ENCODE data around the gene SOS1. TPM values are rescaled to one million over a fixed set of nuclear protein-coding genes. Genes with fewer than 3 reads are reported as not detected.

SOS1 gene
- total and polyA plus RNA-seq, 2 of the 13 experiments (the other 11 are each of a cell fraction or from before 2014, with no cell fraction given), result 20.8 to 60.4 TPM

DNA sequence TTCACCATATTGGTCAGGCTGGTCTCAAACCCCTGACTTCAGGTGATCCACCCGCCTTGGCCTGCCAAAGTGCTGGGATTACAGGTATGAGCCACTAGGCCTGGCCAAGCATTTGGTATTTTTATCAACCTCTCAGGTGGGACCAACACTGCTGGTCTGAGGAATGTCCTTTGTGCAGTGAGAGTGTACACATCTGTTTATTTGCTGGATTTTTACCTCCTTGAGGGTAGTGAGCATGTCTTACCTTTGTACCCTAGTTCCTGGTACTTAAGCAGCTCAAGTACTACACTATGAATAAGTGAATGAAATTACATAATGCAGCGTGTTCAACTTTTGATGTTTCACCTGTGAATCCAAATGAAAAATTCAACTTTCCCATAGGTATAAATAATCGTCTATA, 29.8 kb downstream of the SOS1 start (continued):
- TF ChIP-seq, protein P1, sequence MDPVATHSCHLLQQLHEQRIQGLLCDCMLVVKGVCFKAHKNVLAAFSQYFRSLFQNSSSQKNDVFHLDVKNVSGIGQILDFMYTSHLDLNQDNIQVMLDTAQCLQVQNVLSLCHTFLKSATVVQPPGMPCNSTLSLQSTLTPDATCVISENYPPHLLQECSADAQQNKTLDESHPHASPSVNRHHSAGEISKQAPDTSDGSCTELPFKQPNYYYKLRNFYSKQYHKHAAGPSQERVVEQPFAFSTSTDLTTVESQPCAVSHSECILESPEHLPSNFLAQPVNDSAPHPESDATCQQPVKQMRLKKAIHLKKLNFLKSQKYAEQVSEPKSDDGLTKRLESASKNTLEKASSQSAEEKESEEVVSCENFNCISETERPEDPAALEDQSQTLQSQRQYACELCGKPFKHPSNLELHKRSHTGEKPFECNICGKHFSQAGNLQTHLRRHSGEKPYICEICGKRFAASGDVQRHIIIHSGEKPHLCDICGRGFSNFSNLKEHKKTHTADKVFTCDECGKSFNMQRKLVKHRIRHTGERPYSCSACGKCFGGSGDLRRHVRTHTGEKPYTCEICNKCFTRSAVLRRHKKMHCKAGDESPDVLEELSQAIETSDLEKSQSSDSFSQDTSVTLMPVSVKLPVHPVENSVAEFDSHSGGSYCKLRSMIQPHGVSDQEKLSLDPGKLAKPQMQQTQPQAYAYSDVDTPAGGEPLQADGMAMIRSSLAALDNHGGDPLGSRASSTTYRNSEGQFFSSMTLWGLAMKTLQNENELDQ (CRISPR knock-in tag; IDR thresholded peaks at IDR 0.05; ENCODE audit: borderline replicate concordance), result no peak

DNA sequence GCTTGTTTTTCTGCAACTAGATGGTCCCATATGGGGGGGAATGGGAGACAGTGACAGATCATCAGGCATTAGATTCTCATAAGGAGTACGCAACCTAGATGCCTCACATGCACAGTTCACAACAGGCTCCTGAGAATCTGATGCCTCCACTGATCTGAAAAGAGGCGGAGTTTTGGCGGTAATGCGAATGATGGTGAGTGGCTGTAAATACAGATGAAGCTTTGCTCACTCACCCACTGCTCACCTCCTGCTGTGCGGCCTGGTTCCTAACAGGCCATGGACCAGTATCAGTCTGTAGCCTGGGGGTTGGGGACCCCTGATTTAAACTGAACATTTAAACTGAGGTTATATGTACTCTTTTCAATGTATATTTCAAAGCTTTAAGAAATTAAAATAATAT, 40.7 kb downstream of the SOS1 start:
- Histone ChIP-seq H3K36me3 (replicated peaks in 1 of 2; ENCODE audit: control insufficient read depth in 1 of 2, insufficient read depth in 2 of 2, low read length in 2 of 2) (0 out of 5 replicates have a peak, but pooled peaks cover 0 to 7% of the 10 kb centered on the region in 2 experiments), H4K20me1 (ENCODE audit: insufficient read depth, low read length) (peaks cover 20% of the 10 kb centered on the region; the same call in 1 of the 2 replicates), H3K4me1 (ENCODE audit: insufficient read depth, low read length) (no peaks in the 10 kb centered on the region), H3K27me3 (ENCODE audit: control insufficient read depth in 1 of 2, insufficient read depth in 2 of 2, low read length in 2 of 2) (no peaks in the 10 kb centered on the region), H3K4me3 (replicated peaks in 1 of 3; ENCODE audit: insufficient read depth in 1 of 3, low read depth in 2 of 3, low read length in 3 of 3) (no peak overlapping the region), H3K27ac (ENCODE audit: extremely low read length, insufficient read depth, low read length) (no peak overlapping the region), H2AFZ (ENCODE audit: low read length) (no peak overlapping the region), H3K4me2 (ENCODE audit: low read depth, low read length) (no peak overlapping the region), H3K79me2 (ENCODE audit: insufficient read depth, low read length) (peaks cover 86% of the 10 kb centered on the region), H3K9ac (ENCODE audit: insufficient read depth, low read depth, low read length) (no peak overlapping the region), H3K9me3 (ENCODE audit: low read length) (no peaks in the 10 kb centered on the region)
- in situ Hi-C loops (cut with HindIII; ENCODE audit: extremely low pct_ligation_motif_present, low pct_unique_long_range_greater_than_20kb) (no loop called here), intact Hi-C loops (cut with micrococcal nuclease; ENCODE audit: unreplicated experiment) (no loop called here)
- no peak for TF ChIP-seq ZNF7 (CRISPR knock-in tag; IDR thresholded peaks at IDR 0.05)
- TF ChIP-seq, protein P2, sequence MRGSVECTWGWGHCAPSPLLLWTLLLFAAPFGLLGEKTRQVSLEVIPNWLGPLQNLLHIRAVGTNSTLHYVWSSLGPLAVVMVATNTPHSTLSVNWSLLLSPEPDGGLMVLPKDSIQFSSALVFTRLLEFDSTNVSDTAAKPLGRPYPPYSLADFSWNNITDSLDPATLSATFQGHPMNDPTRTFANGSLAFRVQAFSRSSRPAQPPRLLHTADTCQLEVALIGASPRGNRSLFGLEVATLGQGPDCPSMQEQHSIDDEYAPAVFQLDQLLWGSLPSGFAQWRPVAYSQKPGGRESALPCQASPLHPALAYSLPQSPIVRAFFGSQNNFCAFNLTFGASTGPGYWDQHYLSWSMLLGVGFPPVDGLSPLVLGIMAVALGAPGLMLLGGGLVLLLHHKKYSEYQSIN (CRISPR knock-in tag; IDR thresholded peaks at IDR 0.05; ENCODE audit: borderline replicate concordance), result no peak
- no peak for TF ChIP-seq ESRRA (CRISPR knock-in tag; IDR thresholded peaks at IDR 0.05; ENCODE audit: low read depth)
- TF ChIP-seq SIX1 (CRISPR knock-in tag; IDR thresholded peaks at IDR 0.05; ENCODE audit: borderline replicate concordance), result no peak
- TF ChIP-seq FLYWCH1 (CRISPR knock-in tag; IDR thresholded peaks at IDR 0.05), result no peak
- TF ChIP-seq RAD21 (CRISPR knock-in tag; IDR thresholded peaks at IDR 0.05), result no peak
- TF ChIP-seq, protein P3, sequence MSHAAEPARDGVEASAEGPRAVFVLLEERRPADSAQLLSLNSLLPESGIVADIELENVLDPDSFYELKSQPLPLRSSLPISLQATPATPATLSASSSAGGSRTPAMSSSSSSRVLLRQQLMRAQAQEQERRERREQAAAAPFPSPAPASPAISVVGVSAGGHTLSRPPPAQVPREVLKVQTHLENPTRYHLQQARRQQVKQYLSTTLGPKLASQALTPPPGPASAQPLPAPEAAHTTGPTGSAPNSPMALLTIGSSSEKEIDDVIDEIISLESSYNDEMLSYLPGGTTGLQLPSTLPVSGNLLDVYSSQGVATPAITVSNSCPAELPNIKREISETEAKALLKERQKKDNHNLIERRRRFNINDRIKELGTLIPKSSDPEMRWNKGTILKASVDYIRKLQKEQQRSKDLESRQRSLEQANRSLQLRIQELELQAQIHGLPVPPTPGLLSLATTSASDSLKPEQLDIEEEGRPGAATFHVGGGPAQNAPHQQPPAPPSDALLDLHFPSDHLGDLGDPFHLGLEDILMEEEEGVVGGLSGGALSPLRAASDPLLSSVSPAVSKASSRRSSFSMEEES (CRISPR knock-in tag; IDR thresholded peaks at IDR 0.05), result no peak
- no peak for TF ChIP-seq GATAD1 (CRISPR knock-in tag; IDR thresholded peaks at IDR 0.05)
- no peak for TF ChIP-seq PRMT3 (CRISPR knock-in tag; IDR thresholded peaks at IDR 0.05; ENCODE audit: borderline replicate concordance, low read depth)
- TF ChIP-seq ZSCAN12 (CRISPR knock-in tag; IDR thresholded peaks at IDR 0.05), result no peak
- TF ChIP-seq ATF7 (IDR thresholded peaks at IDR 0.05), result no peak
- TF ChIP-seq ATF7 (CRISPR knock-in tag; IDR thresholded peaks at IDR 0.05), result no peak
- no peak for TF ChIP-seq DNMT3B (CRISPR knock-in tag; conservative IDR thresholded peaks at IDR 0.05)
- ATAC-seq (no peak), FAIRE-seq (no peak), DNase-seq (ENCODE audit: low spot score) (no peak)
- BruUV-seq (replicated peaks), result no TSS peak
- WGBS (ENCODE audit: low lambda C conversion rate), result 98% methylated on average over 5 of the region's 5 CpGs
- ChIA-PET CTCF (ENCODE audit: low intra/inter-chr PET ratio, low total read pairs) (no interaction called here), POLR2A (no interaction called here)

Data from HepG2 (cell line).